Skin epidermis (tissue), 12 donors: Measurements from ENCODE around the gene TRAPPC12.
A peak's percentile ranks its signal among the peaks of the same experiment; 100 is the strongest.
"Not testable (repeated sequence)": the region's sequence is repeated elsewhere in the genome, so short reads cannot be mapped to it uniquely, and the experiment has no call there.

Experiments
- H3K27ac ChIP-seq, 21 experiments: fragments of 200-600 bp; sonication (generic) in 11 of 21; one replicate each; pipeline ENCODE4 v1.5.0; 2020; ENCODE audit warnings: mild to moderate bottlenecking in 3 of 21, inconsistent platforms in 2 of 21, moderate library complexity in 2 of 21
- H3K4me3 ChIP-seq, 7 experiments: fragments of 200-600 bp; sonication (generic) in 2 of 7; one replicate each; pipeline ENCODE4 v1.5.0; 2020; ENCODE audit warnings: inconsistent platforms in 2 of 7, mild to moderate bottlenecking in 2 of 7, moderate library complexity in 1 of 7

TRAPPC12 gene

GRCh38 chr2:3379647-3380534 lies at the start of gene TRAPPC12:
Gene TRAPPC12 (plus strand): TSS chr2:3379694. CDS start chr2:3387624, 7,930 bp downstream.
- peak within 1 kb of the TSS; percentile 61 to 99 (median 89) for H3K4me3 ChIP-seq
- H3K27ac ChIP-seq, result peak within 1 kb of the TSS; percentile 63 to 97 (median 93)

GRCh38 chr2:3332133-3332532 lies 47.4 kb upstream of the TRAPPC12 start:
- Histone ChIP-seq H3K4me3 (no peak overlapping the region), H3K27ac (no peak overlapping the region)

GRCh38 chr2:3334392-3335345 lies 44.8 kb upstream of the TRAPPC12 start:
- H3K27ac ChIP-seq, result peak overlapping the region in 1 of 21 experiments; percentile 67
- no peak overlapping the region for H3K4me3 ChIP-seq

- Histone ChIP-seq H3K4me3 (no peak overlapping the region), H3K27ac (no peak overlapping the region)
Measured at GRCh38 chr2:3336844-3337243, 42.6 kb upstream of the TRAPPC12 start.

- Histone ChIP-seq H3K4me3 (no peak overlapping the region), H3K27ac (no peak overlapping the region)
Measured at GRCh38 chr2:3338340-3338739, 41.2 kb upstream of the TRAPPC12 start.

- H3K4me3 ChIP-seq, result no peak overlapping the region
- H3K27ac ChIP-seq, result no peak overlapping the region
Measured at GRCh38 chr2:3340144-3340543, 39.4 kb upstream of the TRAPPC12 start.

- H3K4me3 ChIP-seq, result no peak overlapping the region
- H3K27ac ChIP-seq, result no peak overlapping the region
Measured at GRCh38 chr2:3341336-3341735, 38.2 kb upstream of the TRAPPC12 start.

GRCh38 chr2:3342324-3342723 lies 37.2 kb upstream of the TRAPPC12 start:
- Histone ChIP-seq H3K4me3 (no peak overlapping the region), H3K27ac (peak overlapping the region in 2 of 21 experiments; percentile 13 to 56)

GRCh38 chr2:3343012-3343411 lies 36.5 kb upstream of the TRAPPC12 start:
- H3K4me3 ChIP-seq, result no peak overlapping the region
- H3K27ac ChIP-seq, result peak overlapping the region in 4 of 21 experiments; percentile 3 to 66 (median 38)

- no peak overlapping the region for H3K4me3 ChIP-seq
- no peak overlapping the region for H3K27ac ChIP-seq
Measured at GRCh38 chr2:3344897-3345296, 34.6 kb upstream of the TRAPPC12 start.

GRCh38 chr2:3345621-3346020 lies 33.9 kb upstream of the TRAPPC12 start:
- Histone ChIP-seq H3K27ac (no peak overlapping the region), H3K4me3 (no peak overlapping the region)

- H3K27ac ChIP-seq, result peak overlapping the region in 13 of 21 experiments; percentile 7 to 77 (median 52)
- H3K4me3 ChIP-seq, result peak overlapping the region in 2 of 7 experiments; percentile 10 to 12
Measured at GRCh38 chr2:3348767-3349166, 30.7 kb upstream of the TRAPPC12 start.

GRCh38 chr2:3349211-3349693 lies 30.2 kb upstream of the TRAPPC12 start:
- H3K27ac ChIP-seq, result peak overlapping the region in 13 of 21 experiments; percentile 7 to 77 (median 52)
- H3K4me3 ChIP-seq, result peak overlapping the region in 2 of 7 experiments; percentile 10 to 12

- no peak overlapping the region for H3K4me3 ChIP-seq
- no peak overlapping the region for H3K27ac ChIP-seq
Measured at GRCh38 chr2:3354986-3355385, 24.5 kb upstream of the TRAPPC12 start.

- Histone ChIP-seq H3K4me3 (no peak overlapping the region), H3K27ac (no peak overlapping the region)
Measured at GRCh38 chr2:3355951-3356569, 23.4 kb upstream of the TRAPPC12 start.

- no peak overlapping the region for H3K4me3 ChIP-seq
- peak overlapping the region in 2 of 21 experiments; percentile 14 to 16 for H3K27ac ChIP-seq
Measured at GRCh38 chr2:3356799-3357198, 22.7 kb upstream of the TRAPPC12 start.

GRCh38 chr2:3357446-3357845 lies 22.0 kb upstream of the TRAPPC12 start:
- not testable (repeated sequence) for H3K4me3 ChIP-seq
- peak overlapping the region in 1 of 21 experiments; percentile 14 for H3K27ac ChIP-seq

GRCh38 chr2:3357926-3358325 lies 21.6 kb upstream of the TRAPPC12 start:
- Histone ChIP-seq H3K4me3 (no peak overlapping the region), H3K27ac (no peak overlapping the region)

- no peak overlapping the region for H3K4me3 ChIP-seq
- H3K27ac ChIP-seq, result no peak overlapping the region
Measured at GRCh38 chr2:3361518-3362389, 17.7 kb upstream of the TRAPPC12 start.
